PC-9 (cell line): ENCODE data around the gene MAD2L2. TPM values are rescaled to one million over a fixed set of nuclear protein-coding genes. Genes with fewer than 3 reads are reported as not detected.

Experiments used
- BruUV-seq: library from RNA; stranded (reverse); fragments of 400-500 nt; replicated peaks from 2 replicates; lab custom pipeline; 2021; lab: Mats Ljungman, UMichigan
- CTCF ChIA-PET: fragments of 300-600 bp; sonication (Branson Sonifier 250); formaldehyde crosslinking; loops from one replicate; lab custom pipeline; 2022; ENCODE audit warnings: antibody characterized with exemption; lab: Charles Lee
- POLR2A ChIA-PET: fragments of 300-600 bp; sonication (Branson Sonifier 250); formaldehyde crosslinking; loops from one replicate; lab custom pipeline; 2022; ENCODE audit warnings: antibody characterized with exemption; ENCODE audit not compliant: unreplicated experiment; lab: Charles Lee
- DNase-seq, 2 experiments: peaks; one replicate each; pipeline versions ENCODE4 v3.0.0 to v3.0.0-alpha.2; 2015 to 2022; ENCODE audit warnings: mixed read lengths in 1 of 2
- H2AFZ ChIP-seq: fragments of 200-600 bp; sonication (generic); 2 replicates; pipeline ENCODE4 v1.8.1; 2017; ENCODE audit warnings: antibody characterized with exemption
- H3F3A ChIP-seq: fragments of 200-600 bp; sonication (generic); 2 replicates; pipeline ENCODE4 v1.8.1; 2017; ENCODE audit warnings: antibody characterized with exemption, mild to moderate bottlenecking, low read depth; ENCODE audit not compliant: insufficient read depth
- H3K27ac ChIP-seq: fragments of 200-600 bp; sonication (generic); 2 replicates; pipeline ENCODE4 v1.6.1; 2016; ENCODE audit warnings: mixed run types
- H3K27me3 ChIP-seq: fragments of 200-600 bp; sonication (generic); 2 replicates; pipeline ENCODE4 v1.6.1; 2016; ENCODE audit warnings: low read depth, mixed run types; ENCODE audit not compliant: insufficient read depth
- H3K36me3 ChIP-seq: fragments of 200-600 bp; sonication (generic); 2 replicates; pipeline ENCODE4 v1.6.1; 2016; ENCODE audit warnings: low read depth, mixed run types
- H3K4me1 ChIP-seq: fragments of 200-600 bp; sonication (generic); replicated peaks from 2 replicates; pipeline ENCODE4 v1.6.1; 2016; ENCODE audit warnings: mixed run types; ENCODE audit not compliant: insufficient read depth
- H3K4me2 ChIP-seq: fragments of 200-600 bp; sonication (generic); 2 replicates; pipeline ENCODE4 v1.6.1; 2017; ENCODE audit warnings: mixed run types
- H3K4me3 ChIP-seq: fragments of 200-600 bp; sonication (generic); 2 replicates; pipeline ENCODE4 v1.6.1; 2016; ENCODE audit warnings: mixed run types
- H3K79me2 ChIP-seq: fragments of 200-600 bp; sonication (generic); 2 replicates; pipeline ENCODE4 v1.6.1; 2017; ENCODE audit warnings: low read depth, mixed run types
- H3K9me2 ChIP-seq: fragments of 200-600 bp; sonication (generic); 2 replicates; pipeline ENCODE4 v1.8.1; 2017; ENCODE audit warnings: mild to moderate bottlenecking; ENCODE audit not compliant: insufficient read depth
- H3K9me3 ChIP-seq: fragments of 200-600 bp; sonication (generic); 2 replicates; pipeline ENCODE4 v1.8.1; 2016; ENCODE audit warnings: low read depth; ENCODE audit not compliant: insufficient read depth
- H4K20me1 ChIP-seq: fragments of 200-600 bp; sonication (generic); 2 replicates; pipeline ENCODE4 v1.8.1; 2017; ENCODE audit not compliant: insufficient read depth
- CTCF ChIP-seq: fragments of 200-600 bp; sonication (generic); conservative IDR thresholded peaks from 2 replicates; pipeline ENCODE4 v1.6.1; 2017; ENCODE audit warnings: mixed run types, antibody characterized with exemption, mild to moderate bottlenecking, moderate library complexity
- EZH2 ChIP-seq: fragments of 200-600 bp; sonication (generic); IDR thresholded peaks from 2 replicates; pipeline ENCODE4 v1.8.0; 2017; ENCODE audit warnings: antibody characterized with exemption, low read depth
- intact Hi-C: fragments of 100-400 bp; cut with micrococcal nuclease; formaldehyde crosslinking; loops from one replicate; pipeline ENCODE4 v1.10.0; 2022; ENCODE audit not compliant: unreplicated experiment
- total RNA-seq: library from RNA; stranded (reverse); gene quantifications from 2 replicates; pipeline ENCODE4 v1.2.3, GENCODE V29; 2021

The MAD2L2 gene
- total RNA-seq, 1 experiment from 2014 or later: 52.9 TPM

GRCh38 chr1:11682287-11682771 lies 1.4 kb upstream of the MAD2L2 start:
- BruUV-seq: no TSS peak
- Histone ChIP-seq H3K9me2 (no peaks in the 10 kb centered on the region), H2AFZ (no peak overlapping the region), H4K20me1 (no peaks in the 10 kb centered on the region), H3K36me3 (no peaks in the 10 kb centered on the region), H3F3A (no peaks in the 10 kb centered on the region), H3K27ac (no peak overlapping the region), H3K79me2 (no peaks in the 10 kb centered on the region), H3K4me2 (no peak overlapping the region), H3K27me3 (no peaks in the 10 kb centered on the region), H3K4me1 (no peaks in the 10 kb centered on the region), H3K9me3 (no peaks in the 10 kb centered on the region), H3K4me3 (no peak overlapping the region)
- no peak for TF ChIP-seq EZH2
- TF ChIP-seq CTCF: no peak
- ChIA-PET POLR2A (no interaction called here), CTCF (interaction anchor here (0.7 kb wide), 1 partner anchor 934 kb away, joined by 3 read pairs; no protein-coding TSS in a partner anchor)
- DNase-seq: no peak
- intact Hi-C loops: no loop called here

GRCh38 chr1:11680270-11681070 lies 478 bp downstream of the MAD2L2 start:
- H3K79me2 ChIP-seq: no peaks in the 10 kb centered on the region
- ChIA-PET CTCF (no interaction called here), POLR2A (interaction anchor here (0.6 kb wide), 1 partner anchor 55 kb away, joined by 3 read pairs; the partner anchor contains the start of gene AGTRAP)
- H3K4me3 ChIP-seq: peak overlapping the region; percentile 78
- no peak for TF ChIP-seq CTCF
- TF ChIP-seq EZH2: no peak
- H3K9me2 ChIP-seq: no peaks in the 10 kb centered on the region
- TSS peak; percentile 38 for BruUV-seq
- DNase-seq: no peak
- H4K20me1 ChIP-seq: no peaks in the 10 kb centered on the region
- intact Hi-C loops: no loop called here
- no peaks in the 10 kb centered on the region for H3F3A ChIP-seq
- H3K9me3 ChIP-seq: no peaks in the 10 kb centered on the region
- H3K4me1 ChIP-seq: no peaks in the 10 kb centered on the region
- peak overlapping the region; percentile 84 for H3K4me2 ChIP-seq
- H3K36me3 ChIP-seq: no peaks in the 10 kb centered on the region
- peak overlapping the region; percentile 88 for H2AFZ ChIP-seq
- no peaks in the 10 kb centered on the region for H3K27me3 ChIP-seq
- H3K27ac ChIP-seq: no peak overlapping the region

- Histone ChIP-seq H3F3A (no peaks in the 10 kb centered on the region), H3K9me3 (no peaks in the 10 kb centered on the region), H3K27ac (no peak overlapping the region), H3K4me1 (no peaks in the 10 kb centered on the region), H3K9me2 (no peaks in the 10 kb centered on the region), H3K36me3 (no peaks in the 10 kb centered on the region), H3K4me3 (no peak overlapping the region), H3K4me2 (no peak overlapping the region), H3K27me3 (no peaks in the 10 kb centered on the region), H2AFZ (no peak overlapping the region), H3K79me2 (no peaks in the 10 kb centered on the region), H4K20me1 (no peaks in the 10 kb centered on the region)
- intact Hi-C loops: no loop called here
- DNase-seq: no peak
- BruUV-seq: no TSS peak
- CTCF ChIA-PET: no interaction called here
- POLR2A ChIA-PET: no interaction called here
- no peak for TF ChIP-seq EZH2
- no peak for TF ChIP-seq CTCF
These were observed 2.5 kb downstream of the MAD2L2 start for GRCh38 chr1:11678442-11678841.
